GM21423 (cell line): ENCODE data around the gene SAA4.
"Not testable (repeated sequence)": the region's sequence is repeated elsewhere in the genome, so short reads cannot be mapped to it uniquely, and the experiment has no call there.

Experiments
- ATAC-seq: cut with Tn5 transposase; IDR thresholded peaks from one replicate; pipeline ENCODE4 v1.9.1; 2021; ENCODE audit warnings: mild to moderate bottlenecking, moderate library complexity; ENCODE audit not compliant: unreplicated experiment

SAA4 gene

DNA sequence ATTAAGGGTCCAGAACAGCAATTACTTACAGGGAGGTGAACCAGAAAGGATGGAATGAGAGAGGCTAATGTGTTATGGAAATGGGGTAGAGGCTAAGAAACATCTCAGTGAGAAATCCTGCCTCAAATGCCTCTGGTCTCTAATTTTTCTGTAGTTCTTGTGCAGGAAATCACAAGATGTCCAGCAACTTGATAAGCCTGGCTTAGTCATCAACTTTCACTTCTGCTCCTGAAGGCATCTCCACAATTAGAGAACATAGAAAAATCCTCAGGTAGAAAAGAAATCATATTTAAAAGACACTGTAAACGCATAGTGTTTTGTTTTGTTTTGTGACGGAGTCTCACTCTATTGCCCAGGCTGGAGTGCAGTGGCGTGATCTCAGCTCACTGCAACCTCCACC lies 45.2 kb downstream of the SAA4 start:
- ATAC-seq = no peak

DNA sequence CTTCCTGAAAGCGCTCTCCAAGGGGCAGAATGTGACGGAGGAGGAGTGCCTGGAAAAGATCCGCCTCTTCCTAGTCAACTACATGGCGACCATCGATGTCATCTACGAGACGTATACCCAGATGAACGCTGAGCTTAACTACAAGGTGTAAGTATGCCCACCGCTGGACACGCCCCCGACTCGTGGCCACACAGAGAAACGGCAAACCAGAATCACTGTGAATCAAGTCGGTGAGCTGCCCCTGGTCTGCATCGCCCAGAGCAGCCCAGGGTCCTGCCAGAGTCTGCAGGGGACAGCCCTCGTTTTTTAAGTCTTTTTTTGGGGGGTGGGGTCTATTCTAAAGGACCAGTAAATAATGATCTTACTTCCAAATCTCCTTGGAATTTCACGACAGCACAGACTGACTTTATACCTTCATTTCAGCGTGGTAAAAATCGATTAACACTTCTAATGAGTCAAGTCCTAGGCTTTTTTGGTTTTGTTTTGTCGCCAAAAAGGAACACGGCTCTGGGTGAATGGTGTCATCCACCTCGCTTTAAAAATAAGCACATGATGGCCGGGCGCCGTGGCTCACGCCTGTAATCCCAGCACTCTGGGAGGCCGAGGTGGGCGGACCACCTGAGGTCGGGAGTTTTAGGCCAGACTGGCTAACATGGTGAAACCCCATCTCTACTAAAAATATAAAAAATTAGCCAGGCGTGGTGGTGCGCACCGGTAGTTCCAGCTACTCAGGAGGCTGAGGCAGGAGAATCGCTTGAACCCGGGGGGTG lies 46.9 kb downstream of the SAA4 start:
- not testable (repeated sequence) for ATAC-seq

DNA sequence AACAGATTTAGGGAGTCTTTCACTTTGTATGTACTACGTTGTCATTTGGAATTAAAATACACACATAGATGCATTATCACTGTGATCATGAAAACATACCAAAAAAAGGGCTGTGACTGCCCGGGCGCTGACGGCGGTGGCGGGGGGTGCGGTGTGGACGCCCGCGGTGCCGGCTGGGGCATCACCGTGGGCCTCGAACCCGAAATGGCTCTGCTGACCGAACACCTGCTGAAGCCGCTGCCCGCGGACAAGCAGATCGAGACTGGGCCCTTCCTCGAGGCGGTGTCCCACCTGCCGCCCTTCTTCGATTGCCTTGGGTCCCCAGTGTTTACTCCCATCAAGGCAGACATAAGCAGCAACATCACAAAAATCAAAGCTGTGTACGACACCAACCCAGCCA lies 47.8 kb downstream of the SAA4 start:
- no peak for ATAC-seq
